ENCODE results near the gene STRADA.
"Not testable (repeated sequence)": the region's sequence is repeated elsewhere in the genome, so short reads cannot be mapped to it uniquely, and the experiment has no call there.

Gene STRADA

GRCh38 chr17:63751806-63752205 is 10.2 kb upstream of the STRADA start:
- TF ChIP-seq POLR2A (IDR thresholded peaks at IDR 0.05; ENCODE audit: low read depth, low read length) (no peak), POLR2AphosphoS5 (IDR thresholded peaks at IDR 0.05; ENCODE audit: low read depth, low read length) (no peak), TAF1 (IDR thresholded peaks at IDR 0.05; ENCODE audit: borderline replicate concordance, low read depth, low read length) (no peak)
- DNase-seq (ENCODE audit: insufficient read length) (no peak), FAIRE-seq (peak; percentile 9)

GRCh38 chr17:63741143-63741407 is 524 bp downstream of the STRADA start:
- TF ChIP-seq POLR2A (IDR thresholded peaks at IDR 0.05; ENCODE audit: low read depth, low read length) (no peak), POLR2AphosphoS5 (IDR thresholded peaks at IDR 0.05; ENCODE audit: low read depth, low read length) (no peak), TAF1 (IDR thresholded peaks at IDR 0.05; ENCODE audit: borderline replicate concordance, low read depth, low read length) (peak; percentile 29; the same call in 1 of the 2 replicates)
- no peak for DNase-seq (ENCODE audit: insufficient read length)
- no peak for FAIRE-seq

GRCh38 chr17:63740464-63741142 is 996 bp downstream of the STRADA start:
- no peak for TF ChIP-seq TAF1 (IDR thresholded peaks at IDR 0.05; ENCODE audit: borderline replicate concordance, low read depth, low read length)
- TF ChIP-seq POLR2A (IDR thresholded peaks at IDR 0.05; ENCODE audit: low read depth, low read length): no peak
- no peak for TF ChIP-seq POLR2AphosphoS5 (IDR thresholded peaks at IDR 0.05; ENCODE audit: low read depth, low read length)
- FAIRE-seq: no peak
- DNase-seq (ENCODE audit: insufficient read length): no peak

GRCh38 chr17:63735691-63736090 is 5.9 kb downstream of the STRADA start:
- TF ChIP-seq POLR2AphosphoS5 (IDR thresholded peaks at IDR 0.05; ENCODE audit: low read depth, low read length) (no peak), TAF1 (IDR thresholded peaks at IDR 0.05; ENCODE audit: borderline replicate concordance, low read depth, low read length) (no peak), POLR2A (IDR thresholded peaks at IDR 0.05; ENCODE audit: low read depth, low read length) (no peak)
- no peak for DNase-seq (ENCODE audit: insufficient read length)
- FAIRE-seq: no peak

GRCh38 chr17:63722403-63722802 is 19.2 kb downstream of the STRADA start:
- FAIRE-seq: no peak
- TF ChIP-seq POLR2A (IDR thresholded peaks at IDR 0.05; ENCODE audit: low read depth, low read length): no peak
- TF ChIP-seq POLR2AphosphoS5 (IDR thresholded peaks at IDR 0.05; ENCODE audit: low read depth, low read length): no peak
- TF ChIP-seq TAF1 (IDR thresholded peaks at IDR 0.05; ENCODE audit: borderline replicate concordance, low read depth, low read length): no peak

GRCh38 chr17:63720194-63720593 is 21.4 kb downstream of the STRADA start:
- not testable (repeated sequence) for FAIRE-seq; DNase-seq (ENCODE audit: insufficient read length)

More at GRCh38 chr17:63722403-63722802, 19.2 kb downstream of the STRADA start:
- no peak for DNase-seq (ENCODE audit: insufficient read length)

GRCh38 chr17:63718988-63719387 is 22.6 kb downstream of the STRADA start:
- DNase-seq (ENCODE audit: insufficient read length): no peak
- TF ChIP-seq POLR2AphosphoS5 (IDR thresholded peaks at IDR 0.05; ENCODE audit: low read depth, low read length) (no peak), POLR2A (IDR thresholded peaks at IDR 0.05; ENCODE audit: low read depth, low read length) (no peak), TAF1 (IDR thresholded peaks at IDR 0.05; ENCODE audit: borderline replicate concordance, low read depth, low read length) (no peak)
- FAIRE-seq: no peak

- FAIRE-seq (no peak), DNase-seq (ENCODE audit: insufficient read length) (no peak)
- TF ChIP-seq POLR2A (IDR thresholded peaks at IDR 0.05; ENCODE audit: low read depth, low read length): no peak
- TF ChIP-seq TAF1 (IDR thresholded peaks at IDR 0.05; ENCODE audit: borderline replicate concordance, low read depth, low read length): no peak
- TF ChIP-seq POLR2AphosphoS5 (IDR thresholded peaks at IDR 0.05; ENCODE audit: low read depth, low read length): no peak
Measured at GRCh38 chr17:63716426-63716825, 25.2 kb downstream of the STRADA start.

GRCh38 chr17:63714550-63715277 is 26.9 kb downstream of the STRADA start:
- no peak for TF ChIP-seq POLR2A (IDR thresholded peaks at IDR 0.05; ENCODE audit: low read depth, low read length)
- no peak for TF ChIP-seq TAF1 (IDR thresholded peaks at IDR 0.05; ENCODE audit: borderline replicate concordance, low read depth, low read length)
- TF ChIP-seq POLR2AphosphoS5 (IDR thresholded peaks at IDR 0.05; ENCODE audit: low read depth, low read length): no peak
- DNase-seq (ENCODE audit: insufficient read length): no peak
- FAIRE-seq: no peak

- no peak for FAIRE-seq
- no peak for DNase-seq (ENCODE audit: insufficient read length)
- TF ChIP-seq POLR2A (IDR thresholded peaks at IDR 0.05; ENCODE audit: low read depth, low read length): no peak
- no peak for TF ChIP-seq TAF1 (IDR thresholded peaks at IDR 0.05; ENCODE audit: borderline replicate concordance, low read depth, low read length)
- TF ChIP-seq POLR2AphosphoS5 (IDR thresholded peaks at IDR 0.05; ENCODE audit: low read depth, low read length): no peak
Measured at GRCh38 chr17:63709110-63709509, 32.5 kb downstream of the STRADA start.

- no peak for TF ChIP-seq POLR2AphosphoS5 (IDR thresholded peaks at IDR 0.05; ENCODE audit: low read depth, low read length)
- TF ChIP-seq TAF1 (IDR thresholded peaks at IDR 0.05; ENCODE audit: borderline replicate concordance, low read depth, low read length): no peak
- TF ChIP-seq POLR2A (IDR thresholded peaks at IDR 0.05; ENCODE audit: low read depth, low read length): no peak
- DNase-seq (ENCODE audit: insufficient read length) (no peak), FAIRE-seq (no peak)
Measured at GRCh38 chr17:63707151-63707550, 34.4 kb downstream of the STRADA start.

- DNase-seq (ENCODE audit: insufficient read length) (no peak), FAIRE-seq (no peak)
- TF ChIP-seq TAF1 (IDR thresholded peaks at IDR 0.05; ENCODE audit: borderline replicate concordance, low read depth, low read length) (no peak), POLR2AphosphoS5 (IDR thresholded peaks at IDR 0.05; ENCODE audit: low read depth, low read length) (no peak), POLR2A (IDR thresholded peaks at IDR 0.05; ENCODE audit: low read depth, low read length) (no peak)
Measured at GRCh38 chr17:63706336-63707082, 35.1 kb downstream of the STRADA start.
